ENCODE data around the gene TMEM238L.
"Not testable (repeated sequence)": the region's sequence is repeated elsewhere in the genome, so short reads cannot be mapped to it uniquely, and the experiment has no call there.

TMEM238L gene

DNA sequence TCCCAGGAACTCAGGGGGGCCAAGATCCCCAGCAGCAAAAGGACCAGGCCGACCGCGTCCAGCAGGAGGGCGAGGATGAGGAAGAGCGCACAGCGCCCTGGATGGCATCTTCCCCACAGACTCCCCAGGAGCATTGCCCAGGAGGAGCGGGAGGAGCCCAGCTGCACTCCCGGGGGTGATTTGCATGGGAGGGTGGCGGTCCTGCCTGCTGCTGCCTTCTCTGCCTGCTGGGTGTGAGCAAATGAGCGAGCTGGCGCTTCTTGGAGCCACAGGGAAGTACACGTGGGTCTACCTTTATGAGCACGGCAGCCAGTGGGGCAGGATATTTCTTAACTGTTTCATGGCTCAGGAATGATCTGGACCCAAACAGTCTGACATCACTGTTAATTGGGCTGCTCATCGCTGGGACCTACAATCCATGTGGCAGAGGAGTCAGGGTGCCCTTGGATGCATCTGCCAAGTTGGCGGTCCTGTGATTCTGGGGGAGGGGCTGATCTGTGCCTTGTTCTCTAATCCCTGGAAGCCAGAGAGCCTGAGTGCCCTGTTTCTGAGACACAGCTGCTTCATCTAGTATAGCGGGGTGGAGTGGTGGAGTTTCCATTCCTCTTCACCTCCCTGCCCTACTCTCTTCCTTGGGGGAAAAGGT, at the start of gene TMEM238L:
Gene TMEM238L (minus strand): TSS at position 270 of the 646 bp plus-strand sequence. CDS start 136 bp downstream, at position 134.
- no peak for DNase-seq

DNA sequence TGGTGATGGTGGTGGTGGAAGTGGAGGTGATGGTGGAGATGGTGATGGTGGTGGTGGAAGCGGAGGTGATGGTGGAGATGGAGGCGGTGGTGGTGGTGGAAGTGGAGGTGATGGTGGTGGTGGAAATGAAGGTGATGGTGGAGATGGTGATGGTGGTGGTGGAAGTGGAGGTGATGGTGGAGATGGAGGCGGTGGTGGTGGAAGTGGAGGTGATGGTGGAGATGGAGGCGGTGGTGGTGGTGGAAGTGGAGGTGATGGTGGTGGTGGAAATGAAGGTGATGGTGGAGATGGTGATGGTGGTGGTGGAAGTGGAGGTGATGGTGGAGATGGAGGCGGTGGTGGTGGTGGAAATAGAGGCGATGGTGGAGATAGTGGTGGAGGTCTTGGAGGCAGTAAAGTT, 42.7 kb upstream of the TMEM238L start:
- DNase-seq: not testable (repeated sequence)

DNA sequence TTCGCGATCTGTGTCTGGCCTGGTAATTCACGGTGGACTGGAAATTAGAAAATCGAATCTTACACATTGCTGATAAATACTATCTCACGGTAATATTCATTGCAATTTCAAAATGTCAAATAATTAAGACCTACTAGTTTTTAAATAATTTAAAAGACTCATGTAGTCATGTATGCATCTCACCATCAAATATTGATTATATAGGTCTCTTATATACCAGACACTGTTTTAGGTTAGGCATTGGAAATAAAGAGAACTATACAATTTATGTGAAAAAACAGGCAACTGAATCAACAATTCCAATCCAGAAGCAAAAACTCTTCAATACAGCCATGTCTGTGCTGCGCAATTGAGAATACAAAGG, 41.5 kb upstream of the TMEM238L start:
- DNase-seq: no peak

- DNase-seq: no peak
These were observed 40.9 kb upstream of the TMEM238L start for GRCh38 chr17:10844621-10845387.

- DNase-seq: no peak
These were observed 39.9 kb upstream of the TMEM238L start for GRCh38 chr17:10843811-10844210.

DNA sequence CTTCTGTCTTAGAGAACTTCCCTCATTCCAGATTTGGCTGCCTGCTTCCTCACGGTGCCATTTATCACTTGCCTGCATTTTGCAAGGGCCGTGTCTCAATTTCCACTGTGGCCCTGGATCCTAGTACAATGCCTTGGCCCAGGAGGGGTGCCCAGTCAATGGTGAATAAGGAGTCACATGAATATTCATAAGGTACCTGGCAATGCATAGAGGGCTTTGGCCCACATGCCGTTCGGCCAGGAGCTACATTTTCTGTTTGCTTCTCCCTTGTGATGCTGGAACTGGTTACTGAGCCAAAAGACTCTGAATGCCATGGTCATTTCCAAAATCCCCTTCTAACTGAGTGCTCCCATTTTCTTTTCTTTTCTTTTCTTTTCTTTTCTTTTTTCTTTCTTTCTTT, 38.8 kb upstream of the TMEM238L start:
- DNase-seq: no peak

DNA sequence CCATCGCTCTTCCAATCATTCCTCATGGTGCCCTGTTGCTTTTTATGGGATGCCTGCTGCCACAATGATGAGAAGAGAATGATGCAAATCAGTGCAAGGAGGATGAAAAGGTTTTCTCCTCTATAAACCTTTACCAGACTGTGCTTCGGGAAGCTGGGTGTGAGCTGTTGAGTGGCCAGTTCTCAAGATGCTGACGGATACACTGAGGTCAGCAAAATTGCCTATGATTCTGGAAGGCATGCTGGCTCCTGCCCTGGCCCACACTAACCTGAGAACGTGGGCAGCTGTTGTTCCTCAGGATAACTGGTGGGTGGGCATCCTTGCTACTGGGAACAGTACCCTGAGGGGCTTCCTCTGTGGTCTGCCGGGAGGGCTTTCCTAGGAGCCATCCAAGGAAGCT, 34.8 kb upstream of the TMEM238L start:
- DNase-seq: no peak

- no peak for DNase-seq
These were observed 34.0 kb upstream of the TMEM238L start, which contains the start of gene PIRT for GRCh38 chr17:10837921-10838320. Gene PIRT, minus strand, starts transcription at chr17:10838087. Its CDS starts 12,442 bp downstream, at chr17:10825645.

DNA sequence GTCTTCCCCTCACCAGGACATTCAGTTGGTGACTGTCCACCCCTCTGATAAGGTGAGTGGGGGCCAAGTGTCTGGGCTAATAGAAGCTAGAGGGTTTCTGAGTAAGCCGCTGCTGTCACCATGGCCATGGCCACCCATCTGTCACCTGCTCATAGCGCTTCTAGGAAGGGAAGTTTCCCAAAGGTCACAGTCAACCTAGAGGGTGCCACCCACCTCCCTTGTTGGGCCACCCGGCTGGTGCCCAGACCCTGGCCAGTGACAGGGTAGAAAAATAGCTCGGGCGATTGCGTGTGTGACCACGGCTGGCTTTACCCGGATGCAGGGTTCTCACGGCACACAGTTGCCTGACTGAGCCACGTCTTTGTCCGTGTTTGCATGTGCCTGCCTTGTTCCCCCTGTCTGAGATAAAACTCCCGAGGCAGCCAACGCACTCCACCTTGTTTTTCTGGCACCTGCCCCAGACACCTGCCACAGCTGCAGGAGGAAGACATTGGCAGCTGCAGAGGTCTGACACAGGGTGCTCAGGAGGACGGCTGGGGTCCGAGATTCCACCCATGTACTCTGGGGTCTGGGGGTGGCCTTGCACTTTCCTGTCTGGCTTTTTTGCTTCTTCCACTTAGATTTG, 33.2 kb upstream of the TMEM238L start:
- DNase-seq: no peak

- DNase-seq: no peak
These were observed 32.2 kb upstream of the TMEM238L start for GRCh38 chr17:10836145-10836544.

- no peak for DNase-seq
These were observed 27.8 kb upstream of the TMEM238L start for GRCh38 chr17:10831696-10832095.

DNA sequence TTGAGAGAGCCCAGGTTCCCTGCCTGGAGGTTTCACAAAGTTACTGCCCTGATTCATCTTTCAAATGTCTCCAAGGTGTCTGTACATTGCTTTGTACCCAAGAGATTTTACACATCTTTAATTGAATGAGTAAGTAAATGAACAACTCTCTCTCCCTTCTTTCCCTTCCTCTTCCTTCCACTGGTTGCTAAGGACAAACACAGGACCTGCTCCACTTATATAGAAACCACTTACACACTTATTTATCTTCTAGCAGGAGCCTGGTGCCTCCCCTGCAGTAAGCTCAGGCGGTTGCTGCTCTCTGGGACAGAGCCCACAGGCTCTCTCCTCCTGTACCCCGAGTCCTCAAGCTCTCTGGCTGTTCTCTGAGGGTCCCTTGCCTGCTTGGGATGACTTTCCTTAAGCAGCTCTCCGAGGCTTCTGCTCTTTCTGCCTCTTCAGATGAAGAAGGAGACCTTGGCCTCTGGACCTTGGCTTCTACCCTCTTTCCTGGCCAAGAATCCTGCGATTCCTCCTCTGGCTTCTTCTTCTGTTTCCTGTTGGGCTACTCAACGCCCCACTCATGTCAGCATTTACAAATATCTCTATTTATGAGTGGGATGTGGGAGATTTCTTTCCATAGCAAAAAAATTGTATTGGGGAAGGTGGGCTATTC, 24.1 kb upstream of the TMEM238L start:
- DNase-seq: no peak

GRCh38 chr17:10824874-10825273, 21.0 kb upstream of the TMEM238L start:
- no peak for DNase-seq

DNA sequence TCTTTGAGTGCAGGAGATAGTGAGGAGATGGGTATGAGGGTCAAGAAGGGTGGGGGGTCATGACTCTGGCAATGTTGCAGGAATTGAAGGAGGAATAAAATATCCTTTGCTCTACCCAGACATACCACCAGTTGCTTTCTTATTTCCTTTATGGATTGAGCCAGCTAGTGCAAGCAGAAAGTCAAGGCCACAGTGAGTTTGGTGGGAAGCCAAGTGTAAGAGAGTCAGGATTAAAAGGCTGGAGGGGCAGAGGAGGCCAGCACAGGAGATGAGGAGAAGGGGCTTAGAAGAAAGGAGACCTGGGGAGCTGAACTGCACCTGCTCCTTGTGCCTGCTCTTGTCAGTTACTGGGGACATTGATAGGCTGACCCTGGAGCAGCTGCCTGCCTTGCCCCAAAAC, 17.9 kb upstream of the TMEM238L start:
- DNase-seq: no peak

DNA sequence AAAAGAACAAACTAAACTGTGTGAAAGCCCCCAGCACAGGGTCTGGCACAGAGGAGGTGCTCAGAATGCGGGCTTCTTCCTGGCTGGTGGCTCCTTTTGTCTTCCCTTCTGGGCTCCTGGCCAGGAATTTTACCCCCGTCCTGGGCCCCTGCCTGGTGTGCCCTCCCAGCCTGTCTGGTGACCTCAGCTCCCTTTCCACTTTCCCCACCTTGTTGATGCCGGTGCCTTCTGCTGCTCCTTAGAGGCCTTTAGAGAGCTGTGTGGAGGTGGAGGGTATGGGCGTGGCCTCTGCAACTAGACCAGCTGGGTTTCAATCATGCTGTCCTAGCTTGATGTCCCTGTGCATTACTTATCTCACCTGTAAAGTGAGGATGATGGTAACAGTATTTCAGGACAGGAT, 17.2 kb upstream of the TMEM238L start:
- no peak for DNase-seq

GRCh38 chr17:10815319-10815718, 11.4 kb upstream of the TMEM238L start:
- DNase-seq: no peak

DNA sequence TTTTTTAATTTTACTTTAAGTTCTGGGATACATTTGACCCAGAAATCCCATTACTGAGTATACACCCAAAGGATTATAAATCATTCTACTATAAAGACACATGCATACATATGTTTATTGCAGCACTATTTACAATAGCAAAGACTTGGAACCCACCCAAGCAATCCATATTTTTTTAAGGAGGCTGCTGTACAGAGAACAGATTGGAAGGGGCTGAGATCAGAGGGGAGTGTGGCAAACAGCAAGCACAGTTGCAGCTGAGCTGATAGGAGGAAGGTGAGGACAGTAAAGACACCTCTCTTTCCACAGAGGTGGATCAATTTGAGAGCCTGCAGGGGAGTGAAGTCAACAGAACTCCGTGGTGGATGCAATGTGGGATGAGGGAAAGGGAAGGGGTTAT, 10.2 kb upstream of the TMEM238L start:
- DNase-seq: no peak

GRCh38 chr17:10812674-10813073, 8.8 kb upstream of the TMEM238L start:
- DNase-seq: no peak

DNA sequence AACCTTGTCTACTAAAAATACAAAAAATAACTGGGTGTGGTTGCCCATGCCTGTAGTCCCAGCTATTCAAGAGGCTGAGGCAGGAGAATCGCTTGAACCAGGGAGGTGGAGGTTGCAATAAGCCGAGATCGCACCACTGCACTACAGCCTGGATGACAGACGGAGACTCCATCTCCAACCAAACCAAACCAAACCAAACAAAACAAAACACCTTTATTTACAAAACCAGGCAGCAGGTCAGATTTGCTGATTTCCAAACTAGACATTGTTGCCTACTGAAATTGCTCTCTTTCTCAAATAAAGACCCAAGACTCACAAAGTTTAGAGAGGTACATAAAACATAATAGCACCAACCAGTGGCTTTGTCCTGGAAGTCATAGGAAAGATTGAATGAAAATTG, 5.7 kb upstream of the TMEM238L start:
- no peak for DNase-seq

- DNase-seq: no peak
These were observed 3.8 kb upstream of the TMEM238L start for GRCh38 chr17:10807704-10808128.

DNA sequence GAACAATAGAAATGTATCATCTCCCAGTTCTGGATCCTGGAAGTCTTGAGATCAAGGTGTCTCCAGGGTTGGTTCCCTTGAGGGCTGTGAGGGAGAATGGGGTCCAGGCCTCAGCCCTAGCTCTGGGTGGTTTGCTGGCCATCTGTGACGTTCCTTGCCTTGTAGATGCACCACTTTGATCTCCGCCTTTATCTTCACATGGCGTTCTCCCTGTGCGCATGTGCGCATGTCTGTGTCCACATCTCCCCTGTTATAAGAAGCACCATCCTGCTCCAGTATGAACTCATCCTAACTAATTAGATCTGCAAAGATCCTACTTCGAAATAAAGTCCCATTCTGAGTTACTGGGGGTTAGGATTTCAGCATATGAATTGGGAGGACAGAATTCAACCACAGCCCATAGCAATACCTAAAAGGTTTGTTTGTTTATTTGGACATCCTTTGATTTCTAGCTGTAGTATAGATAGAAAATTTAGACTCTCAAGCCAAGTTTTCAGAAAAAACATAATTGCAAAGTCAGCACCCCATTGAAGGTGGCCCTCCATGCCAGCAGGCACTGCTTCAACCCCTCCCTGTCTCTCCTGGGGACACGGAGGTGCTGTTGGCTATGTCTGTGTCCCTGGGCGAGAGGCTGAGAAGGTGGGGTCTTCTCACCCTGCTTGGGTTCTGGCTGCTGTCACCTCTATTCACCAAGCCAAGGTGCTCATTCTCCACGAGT, 2.8 kb upstream of the TMEM238L start:
- DNase-seq: no peak

DNA sequence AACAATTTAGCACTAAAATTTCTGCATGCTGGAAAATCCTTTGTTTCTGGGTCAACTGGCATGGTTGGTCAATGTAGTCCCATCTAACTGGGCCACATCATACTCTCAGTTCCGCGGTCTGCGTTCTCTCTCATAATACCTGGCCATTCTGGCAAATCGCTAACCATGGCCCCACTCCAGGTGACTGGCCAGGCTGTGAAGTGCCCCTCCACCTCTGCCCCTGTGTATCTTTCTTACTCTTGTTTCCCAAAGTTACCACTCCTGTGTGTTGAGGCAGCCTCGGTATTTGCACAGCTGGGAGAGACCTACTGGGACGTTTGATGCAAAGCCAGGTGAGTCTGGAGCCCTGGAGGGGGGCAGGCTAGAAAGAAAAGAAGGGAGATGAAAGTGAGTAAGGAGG, 2.0 kb upstream of the TMEM238L start:
- no peak for DNase-seq

GRCh38 chr17:10804546-10804945, 647 bp upstream of the TMEM238L start:
- no peak for DNase-seq
